NOMO-1 treated with dmso at 0.1 percent for 144 hours (cell line): ENCODE measurements around the gene ELAPOR1.

Source experiments
- DNase-seq: peaks from one replicate; lab custom pipeline; 2025; ENCODE audit not compliant: unreplicated experiment; lab: John Stamatoyannopoulos, UW

ELAPOR1 gene, protein sequence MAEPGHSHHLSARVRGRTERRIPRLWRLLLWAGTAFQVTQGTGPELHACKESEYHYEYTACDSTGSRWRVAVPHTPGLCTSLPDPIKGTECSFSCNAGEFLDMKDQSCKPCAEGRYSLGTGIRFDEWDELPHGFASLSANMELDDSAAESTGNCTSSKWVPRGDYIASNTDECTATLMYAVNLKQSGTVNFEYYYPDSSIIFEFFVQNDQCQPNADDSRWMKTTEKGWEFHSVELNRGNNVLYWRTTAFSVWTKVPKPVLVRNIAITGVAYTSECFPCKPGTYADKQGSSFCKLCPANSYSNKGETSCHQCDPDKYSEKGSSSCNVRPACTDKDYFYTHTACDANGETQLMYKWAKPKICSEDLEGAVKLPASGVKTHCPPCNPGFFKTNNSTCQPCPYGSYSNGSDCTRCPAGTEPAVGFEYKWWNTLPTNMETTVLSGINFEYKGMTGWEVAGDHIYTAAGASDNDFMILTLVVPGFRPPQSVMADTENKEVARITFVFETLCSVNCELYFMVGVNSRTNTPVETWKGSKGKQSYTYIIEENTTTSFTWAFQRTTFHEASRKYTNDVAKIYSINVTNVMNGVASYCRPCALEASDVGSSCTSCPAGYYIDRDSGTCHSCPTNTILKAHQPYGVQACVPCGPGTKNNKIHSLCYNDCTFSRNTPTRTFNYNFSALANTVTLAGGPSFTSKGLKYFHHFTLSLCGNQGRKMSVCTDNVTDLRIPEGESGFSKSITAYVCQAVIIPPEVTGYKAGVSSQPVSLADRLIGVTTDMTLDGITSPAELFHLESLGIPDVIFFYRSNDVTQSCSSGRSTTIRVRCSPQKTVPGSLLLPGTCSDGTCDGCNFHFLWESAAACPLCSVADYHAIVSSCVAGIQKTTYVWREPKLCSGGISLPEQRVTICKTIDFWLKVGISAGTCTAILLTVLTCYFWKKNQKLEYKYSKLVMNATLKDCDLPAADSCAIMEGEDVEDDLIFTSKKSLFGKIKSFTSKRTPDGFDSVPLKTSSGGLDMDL

DNA sequence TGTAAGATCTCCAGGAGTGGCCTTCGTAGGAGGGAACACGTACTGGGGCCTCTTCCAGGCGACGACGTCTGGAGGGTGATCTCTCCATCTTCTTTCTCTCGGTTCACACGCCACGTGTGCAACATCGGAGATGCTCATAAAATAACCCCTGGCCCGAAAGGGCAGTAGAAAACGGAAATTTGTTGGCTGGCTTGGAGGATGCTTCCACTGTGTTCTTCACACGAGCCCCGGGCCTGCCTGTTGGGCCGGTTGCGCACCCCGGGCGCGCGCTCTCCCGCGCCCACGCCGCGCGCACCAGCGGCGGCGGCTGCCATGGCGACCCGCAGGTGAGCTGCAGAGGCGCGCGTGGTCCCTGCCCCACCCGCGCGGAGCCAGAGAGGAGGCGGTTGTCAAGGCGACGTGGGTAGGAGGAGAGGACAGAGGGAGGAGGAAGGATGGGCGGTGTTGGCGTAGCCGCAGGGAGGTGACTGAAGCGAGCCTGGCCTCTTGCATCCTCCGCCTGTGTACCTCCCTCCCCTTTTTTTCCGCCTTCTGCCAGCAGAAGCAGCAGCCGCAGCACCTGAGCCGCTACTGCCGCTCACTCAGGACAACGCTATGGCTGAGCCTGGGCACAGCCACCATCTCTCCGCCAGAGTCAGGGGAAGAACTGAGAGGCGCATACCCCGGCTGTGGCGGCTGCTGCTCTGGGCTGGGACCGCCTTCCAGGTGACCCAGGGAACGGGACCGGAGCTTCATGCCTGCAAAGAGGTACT, at the start of gene ELAPOR1:
Gene ELAPOR1 (plus strand): TSS at position 526 of the 752 bp plus-strand sequence. CDS start 69 bp downstream, at position 595.
- DNase-seq, result no peak

DNA sequence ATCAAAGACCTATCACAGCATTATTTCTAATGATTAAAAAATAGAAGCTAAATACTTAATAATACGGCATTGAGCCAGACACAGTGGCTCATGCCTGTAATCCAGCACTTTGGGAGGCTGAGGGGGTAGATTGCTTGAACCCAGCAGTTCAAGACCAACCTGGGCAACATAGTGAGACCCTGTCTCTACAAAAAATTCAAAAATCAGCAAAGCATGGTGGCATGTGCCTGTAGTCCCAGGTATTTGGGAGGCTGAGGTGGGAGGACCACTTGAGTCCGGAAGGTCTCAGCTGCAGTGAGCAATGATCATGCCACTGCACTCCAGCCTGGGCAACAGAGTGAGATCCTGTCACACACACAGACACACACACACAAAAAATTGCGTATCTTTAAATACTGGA, 48.8 kb upstream of the ELAPOR1 start:
- no peak for DNase-seq

DNA sequence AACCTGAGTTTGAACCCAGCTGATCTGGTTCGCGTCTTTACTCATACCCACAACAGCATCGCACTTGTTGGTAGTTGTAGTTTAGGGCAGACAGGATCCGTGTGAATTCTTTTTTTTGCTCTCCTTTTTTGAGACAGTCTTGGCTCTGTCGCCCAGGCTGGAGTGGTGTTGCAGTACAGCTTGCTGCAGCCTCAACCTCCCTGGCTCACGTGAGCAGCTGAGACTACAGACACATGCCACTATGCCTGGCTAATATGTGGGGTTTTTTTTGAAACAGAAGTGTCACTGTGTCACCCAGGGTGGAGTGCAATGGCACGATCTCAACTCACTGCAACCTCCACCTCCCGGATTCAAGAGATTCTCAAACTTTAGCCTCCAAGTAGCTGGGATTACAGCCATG, 46.0 kb upstream of the ELAPOR1 start:
- DNase-seq, result no peak

DNA sequence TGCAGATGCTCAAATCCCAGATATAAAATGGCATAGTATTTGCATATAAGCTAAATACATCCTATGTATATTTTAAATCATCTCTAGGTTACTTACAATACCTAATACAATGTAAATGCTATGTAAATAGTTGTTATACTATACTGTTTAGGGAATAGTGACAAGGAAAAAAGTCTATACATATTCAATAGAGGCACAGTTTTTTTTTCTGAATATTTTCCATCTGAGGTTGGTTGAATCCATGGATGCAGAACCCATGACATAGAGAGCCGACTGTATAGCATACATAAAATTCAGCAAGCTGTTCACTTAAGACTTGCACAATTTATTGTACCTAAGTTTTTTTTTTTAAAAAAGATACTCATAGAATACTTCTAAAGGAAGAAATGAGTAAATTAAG, 44.6 kb upstream of the ELAPOR1 start:
- no peak for DNase-seq

DNA sequence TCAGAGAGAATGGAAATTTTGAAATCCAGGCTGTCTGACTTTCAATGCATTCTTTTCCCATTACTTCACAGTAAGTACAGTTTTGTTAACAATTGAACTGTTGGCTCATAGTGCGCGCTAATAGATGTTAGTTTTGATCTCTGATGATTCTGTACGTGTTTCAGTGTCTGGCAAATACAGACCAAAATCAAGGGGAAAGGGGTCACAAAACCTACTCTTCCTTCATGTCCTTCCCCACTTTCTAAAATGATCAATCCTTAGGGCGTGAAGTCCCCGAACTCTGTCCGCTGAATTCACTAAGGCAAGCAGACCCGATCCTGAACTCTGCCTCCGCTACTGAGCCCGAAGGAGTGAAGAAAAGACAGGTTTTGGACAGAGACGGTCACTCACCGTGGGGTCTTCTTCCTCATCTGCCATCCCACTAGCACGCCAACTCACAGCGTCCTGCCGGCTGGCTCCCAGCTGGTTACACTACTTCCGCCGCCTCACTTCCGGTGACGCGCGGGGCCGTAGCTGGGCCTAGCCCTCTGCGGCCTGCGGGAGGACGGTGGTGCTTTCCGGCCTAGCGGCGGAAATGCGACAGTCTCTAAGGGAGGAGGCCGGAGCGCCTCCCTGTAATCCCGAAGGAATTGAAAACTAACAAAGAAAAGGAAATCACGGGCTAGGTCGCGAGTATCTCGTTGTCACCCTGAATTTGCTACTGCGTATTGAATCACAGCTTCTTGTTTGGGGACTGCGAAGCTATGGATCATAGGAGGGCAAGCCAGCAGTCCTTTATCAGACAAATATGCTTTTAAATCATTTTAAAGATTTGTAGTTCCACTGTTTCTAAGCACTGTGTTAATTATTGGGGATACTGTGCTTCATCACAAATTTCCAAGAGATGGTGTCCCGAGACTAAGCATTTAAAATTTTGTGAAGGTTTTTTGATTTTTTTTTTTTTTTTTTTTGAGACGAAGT, 38.1 kb upstream of the ELAPOR1 start, which contains the start of gene TAF13:
Gene TAF13 (minus strand): TSS at position 473 of the 960 bp plus-strand sequence. CDS start 56 bp downstream, at position 417.
- peak; percentile 90 for DNase-seq

DNA sequence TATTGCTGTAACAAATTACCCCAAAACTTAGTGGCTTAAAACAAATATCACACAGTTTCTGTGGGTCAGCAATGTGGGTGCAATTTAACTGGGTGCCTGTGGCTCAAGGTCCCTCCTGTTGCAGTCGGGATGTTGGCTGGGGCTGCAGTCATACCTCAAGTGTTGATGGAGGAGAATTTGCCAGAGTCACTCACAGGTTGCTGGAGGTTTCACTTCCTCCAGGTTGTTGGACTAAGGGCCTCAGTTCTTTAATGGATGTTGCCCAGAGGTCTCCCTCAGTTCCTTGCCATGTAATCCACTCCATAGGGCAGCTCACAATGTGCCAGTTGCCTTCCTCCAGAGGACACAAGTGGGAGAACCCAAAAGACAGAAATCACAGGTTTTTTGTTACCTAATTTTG, 35.6 kb upstream of the ELAPOR1 start:
- DNase-seq, result peak; percentile 17

DNA sequence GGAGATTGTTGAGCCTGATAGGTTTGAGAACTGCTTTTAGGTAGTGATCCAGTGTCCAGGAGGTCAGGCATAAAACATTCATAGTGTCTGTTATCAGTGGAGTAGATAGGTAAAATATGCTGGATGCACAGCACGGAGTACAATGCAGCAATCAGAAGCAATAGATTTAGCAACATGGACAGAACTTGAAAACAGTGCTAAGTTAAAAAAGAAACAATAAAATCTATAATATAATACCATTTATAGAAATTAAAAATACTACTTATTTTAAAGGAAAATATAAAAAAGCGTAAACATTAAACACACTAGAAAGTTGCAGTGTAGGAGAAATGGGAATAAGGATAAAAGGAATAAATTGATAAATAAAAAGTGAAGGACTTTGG, 34.7 kb upstream of the ELAPOR1 start:
- DNase-seq, result no peak

DNA sequence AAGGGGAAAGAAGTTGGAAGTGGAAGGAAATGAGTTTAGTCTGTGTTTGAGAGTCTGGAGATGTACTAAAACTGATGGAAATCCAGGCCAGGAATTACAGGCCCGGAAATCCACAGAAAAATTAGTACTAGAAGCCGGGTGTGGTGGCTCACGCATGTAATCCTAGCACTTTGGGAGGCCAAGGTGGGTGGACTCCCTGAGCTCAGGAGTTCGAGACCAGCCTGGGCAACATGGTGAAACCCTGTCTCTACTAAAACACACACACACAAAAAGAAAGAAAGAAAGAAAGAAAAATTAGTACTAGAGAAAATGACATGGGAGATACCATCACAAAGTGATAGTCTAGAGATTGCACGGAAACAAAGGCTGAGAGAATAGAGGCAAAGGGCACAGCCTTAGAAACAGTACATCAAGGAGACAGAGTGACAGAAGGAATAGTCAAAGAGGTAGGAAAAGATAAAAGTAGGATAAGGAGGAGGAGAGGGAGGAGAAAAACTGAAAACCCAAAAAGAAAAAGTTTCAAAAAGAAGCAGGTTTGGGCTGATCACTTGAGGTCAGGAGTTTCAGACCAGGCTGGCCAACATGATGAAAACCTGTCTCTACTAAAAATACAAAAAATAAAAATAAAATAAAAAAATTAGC, 33.4 kb upstream of the ELAPOR1 start:
- DNase-seq, result no peak

DNA sequence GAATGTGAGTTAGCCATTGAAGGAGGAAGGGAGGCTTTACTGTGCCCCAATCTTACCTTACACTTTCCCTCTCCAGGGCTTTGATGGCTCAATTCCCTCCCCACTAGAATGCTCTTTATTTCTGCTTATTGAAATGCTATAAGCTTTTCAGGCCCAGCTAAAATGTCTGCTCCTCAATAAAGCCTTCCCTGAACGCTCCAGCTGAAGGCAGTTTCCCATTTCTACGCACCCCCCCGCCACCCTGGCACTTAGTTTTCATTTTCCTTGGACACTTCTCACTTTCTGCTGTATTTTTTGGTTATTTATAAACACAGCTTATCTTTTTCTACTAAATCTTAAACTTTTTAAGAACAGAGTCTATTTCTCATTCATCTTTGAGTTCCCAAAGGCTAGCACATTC, 30.4 kb upstream of the ELAPOR1 start:
- no peak for DNase-seq

DNA sequence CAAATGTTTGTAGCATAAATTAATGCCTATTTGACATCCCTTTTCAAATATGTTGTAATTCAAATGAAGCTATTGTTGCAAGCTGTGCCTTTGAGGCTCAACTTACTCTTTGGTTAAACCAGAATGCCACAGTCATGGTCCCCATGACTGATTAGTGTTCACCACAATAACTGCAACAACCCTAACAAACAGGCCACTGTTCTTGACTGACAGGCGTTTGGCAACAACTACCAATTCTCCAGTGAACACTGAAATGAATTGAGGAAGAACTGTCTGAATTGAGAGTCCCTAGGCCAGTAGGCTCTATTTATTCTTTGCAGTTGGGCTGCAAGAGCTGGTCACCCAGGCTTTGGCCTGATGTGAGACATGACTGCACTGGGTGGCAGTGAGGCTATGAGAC, 30.0 kb upstream of the ELAPOR1 start:
- DNase-seq, result no peak

DNA sequence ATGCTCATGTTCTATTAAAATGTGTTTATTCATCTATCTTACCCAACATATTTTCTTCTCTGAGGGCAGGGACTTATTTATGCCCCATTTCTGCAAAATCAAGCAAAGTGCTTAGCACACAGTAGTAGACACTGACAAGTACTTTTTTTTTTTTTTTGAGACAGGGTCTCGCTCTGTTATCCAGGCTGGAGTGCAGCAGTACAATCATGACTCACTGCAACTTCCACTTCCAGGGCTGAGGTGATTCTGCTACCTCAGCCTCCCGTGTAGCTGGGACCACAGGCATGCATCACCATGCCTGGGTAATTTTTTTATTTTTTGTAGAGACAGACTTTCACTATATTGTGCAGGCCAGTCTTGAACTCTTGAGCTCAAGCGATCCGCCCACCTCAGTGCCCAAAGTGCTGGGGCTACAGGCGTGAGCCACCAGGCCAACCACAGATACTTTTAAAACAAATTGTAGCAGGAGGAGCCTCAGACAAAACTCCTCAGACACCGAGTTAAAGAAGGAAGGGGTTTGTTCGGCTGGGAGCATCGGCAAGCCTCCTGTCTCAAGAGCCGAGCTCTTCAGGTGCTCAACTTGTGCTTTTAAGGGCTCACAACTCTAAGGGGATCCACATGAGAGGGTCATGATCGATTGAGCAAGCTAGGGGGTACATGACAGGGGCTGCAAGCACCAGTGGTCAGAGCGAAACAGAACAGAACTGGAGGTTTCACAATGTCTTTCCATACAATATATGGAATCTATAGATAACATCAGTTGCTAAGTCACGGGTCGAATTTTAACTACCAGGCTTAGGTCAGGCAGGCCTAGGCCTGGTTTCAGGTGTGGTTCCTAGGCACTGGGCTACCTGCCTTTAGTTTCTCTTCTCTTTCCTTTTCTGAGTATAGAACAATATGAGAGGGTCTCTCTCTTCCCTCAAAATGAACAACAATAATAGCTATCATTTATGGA, 29.1 kb upstream of the ELAPOR1 start:
- no peak for DNase-seq

DNA sequence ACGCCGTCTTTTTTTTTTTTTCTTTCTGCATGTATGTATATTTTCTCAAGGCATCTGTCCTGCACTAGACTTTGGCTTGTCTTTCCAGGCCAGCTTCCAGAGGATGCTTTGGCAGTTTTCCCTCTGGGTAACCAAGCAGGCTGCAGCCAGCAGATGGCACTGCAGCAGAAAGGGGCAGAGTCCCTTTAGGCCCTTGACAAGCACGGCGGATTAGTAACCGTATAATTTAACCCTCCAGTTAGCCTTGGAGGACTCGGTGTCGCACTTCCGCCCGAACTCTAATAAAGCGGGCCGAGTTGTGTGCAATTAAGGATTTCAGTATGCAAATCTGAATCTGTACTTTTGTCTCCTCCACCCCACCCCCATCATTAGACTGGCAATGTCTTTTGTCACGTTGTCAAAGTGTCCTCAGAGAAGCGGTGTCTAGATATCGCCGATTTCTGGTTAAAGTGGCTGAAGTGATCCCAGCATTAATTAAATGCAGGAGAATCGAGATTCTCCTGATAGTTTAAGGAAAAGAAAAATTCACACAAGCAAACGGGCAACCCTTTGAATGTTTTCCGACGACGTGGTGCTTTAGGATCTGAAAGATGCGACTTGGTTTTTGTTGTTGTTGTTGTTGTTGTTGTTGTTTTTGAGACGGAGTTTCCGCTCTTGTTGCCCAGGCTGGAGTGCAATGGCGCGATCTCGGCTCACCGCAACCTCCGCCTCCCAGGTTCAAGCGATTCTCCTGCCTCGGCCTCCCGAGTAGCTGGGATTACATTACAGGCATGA, 24.5 kb upstream of the ELAPOR1 start:
- DNase-seq, result no peak

DNA sequence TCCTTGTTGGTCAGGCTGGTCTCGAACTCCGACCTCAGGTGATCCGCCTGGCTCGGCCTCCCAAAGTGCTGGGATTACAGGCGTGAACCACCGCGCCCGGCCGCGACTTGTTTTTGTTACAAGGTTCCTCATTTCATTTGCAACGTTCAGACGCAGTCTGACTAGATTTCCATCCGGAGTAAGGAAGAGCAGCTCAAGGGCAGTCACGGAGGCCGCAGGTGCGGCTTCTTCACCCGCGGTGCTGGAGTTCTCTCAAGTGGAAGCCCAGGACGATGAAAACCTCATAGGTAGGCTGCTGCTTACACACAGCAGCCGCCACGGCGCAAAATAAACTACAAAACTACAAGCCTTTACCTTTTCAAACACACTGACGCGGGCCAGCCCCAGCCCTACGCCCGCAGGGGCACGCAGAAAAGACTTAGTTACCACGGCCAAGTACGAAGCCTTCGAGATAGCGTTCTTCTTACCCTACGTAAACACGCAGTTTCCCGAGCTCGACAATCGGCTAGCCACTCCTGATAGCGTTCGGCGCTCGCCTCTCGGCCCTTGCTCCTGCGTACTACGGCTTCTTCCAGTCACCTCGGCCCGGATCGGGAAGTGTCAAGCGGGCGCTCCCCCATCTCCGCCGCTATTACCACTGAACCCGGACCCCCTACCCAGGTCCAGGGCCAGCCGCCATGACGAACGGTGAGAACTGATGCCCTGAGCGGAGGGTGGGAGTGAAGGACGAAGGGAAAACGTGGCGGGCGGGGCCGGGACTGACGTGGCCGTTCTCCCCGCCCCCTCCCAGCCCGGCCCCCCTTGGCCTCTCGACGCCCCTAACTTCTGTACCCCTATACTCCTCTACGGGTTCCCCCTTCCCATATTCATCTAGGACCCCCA, 23.5 kb upstream of the ELAPOR1 start, which contains the start of gene TMEM167B:
Gene TMEM167B (plus strand): TSS at position 569 of the 882 bp plus-strand sequence. CDS start 109 bp downstream, at position 678.
- DNase-seq, result peak; percentile 93

DNA sequence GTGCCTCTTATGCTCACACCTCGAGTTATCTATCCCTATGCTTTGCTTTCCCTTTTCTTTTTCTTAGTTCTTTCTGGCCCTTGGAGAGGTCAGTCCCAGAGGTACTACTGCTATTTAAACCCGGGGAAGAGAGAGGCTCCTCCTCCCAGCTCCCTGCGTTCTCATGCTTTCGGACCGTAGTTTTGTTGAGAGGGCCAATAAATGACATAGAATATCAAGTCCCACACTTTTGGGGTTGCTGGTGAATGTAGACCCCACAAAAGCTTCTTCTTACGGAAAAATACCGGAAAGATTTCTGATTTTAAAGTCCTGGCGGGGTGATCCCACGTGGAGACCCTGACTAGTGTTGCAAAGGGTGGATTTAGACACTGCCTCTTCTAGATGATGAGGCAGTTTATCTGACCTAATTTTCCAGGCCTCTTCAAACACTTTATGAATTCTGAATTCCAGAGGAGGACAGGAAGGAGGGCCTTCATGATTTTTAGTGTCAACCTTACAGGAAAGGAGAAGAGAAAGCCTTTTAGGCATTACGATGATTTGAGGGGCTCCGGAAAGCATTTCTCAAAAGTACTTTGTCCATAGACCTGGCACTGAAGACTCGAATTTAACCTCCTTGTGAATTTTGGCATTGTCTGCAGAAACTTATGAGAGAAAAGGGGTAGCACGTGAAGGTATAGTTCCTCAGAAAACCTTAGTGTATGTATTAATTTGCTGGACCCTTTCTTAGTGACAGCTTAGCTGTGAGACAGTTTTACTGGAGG, 22.7 kb upstream of the ELAPOR1 start:
- peak; percentile 56 for DNase-seq

DNA sequence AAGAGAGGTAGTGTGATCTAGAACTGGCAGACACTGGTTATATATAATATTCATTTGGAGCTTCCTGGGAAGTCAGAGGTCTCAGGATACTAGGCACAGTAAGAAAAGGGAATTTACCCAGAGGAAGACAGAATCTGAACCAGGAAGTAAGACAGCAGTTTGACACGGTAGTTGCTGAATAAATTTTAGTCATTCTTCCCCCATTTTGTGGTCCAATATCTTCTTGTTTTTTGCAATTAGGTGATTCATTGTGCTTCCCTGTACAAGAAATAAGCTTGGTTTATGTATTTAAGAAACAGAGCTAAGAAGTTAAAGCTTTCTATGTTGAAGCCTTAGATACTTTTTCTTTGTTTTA, 22.1 kb upstream of the ELAPOR1 start:
- DNase-seq, result peak; percentile 29

DNA sequence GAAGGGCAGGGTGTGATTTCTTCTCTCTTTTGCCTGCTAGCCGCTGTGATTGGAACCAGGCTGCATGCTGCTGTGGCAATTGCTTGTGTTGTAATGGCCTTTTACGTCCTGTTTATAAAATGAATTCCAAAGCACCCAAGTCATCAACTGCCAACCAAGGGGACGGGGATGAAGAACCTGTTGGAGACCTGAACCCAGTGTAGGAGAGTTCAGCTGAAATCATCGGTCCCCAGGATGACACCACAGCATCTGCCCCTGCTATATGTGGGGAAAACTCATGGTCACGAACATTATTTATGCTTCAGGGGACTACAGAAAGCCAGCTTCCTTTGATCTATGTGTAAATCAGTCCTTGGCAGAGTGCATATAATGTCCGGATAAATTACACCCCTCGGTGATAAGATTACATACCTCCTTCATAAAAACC, 19.5 kb upstream of the ELAPOR1 start:
- DNase-seq, result no peak
